ENCODE results near the gene SEC14L2.

The SEC14L2 gene

GRCh38 chr22:30455075-30455840 is 58.4 kb downstream of the SEC14L2 start:
- no peaks in the 10 kb centered on the region for H3K36me3 ChIP-seq (ENCODE audit: control insufficient read depth in 2 of 2, insufficient read depth in 1 of 2, low read length in 2 of 2)
- TF ChIP-seq ZBTB11 (tag by site-specific recombination; conservative IDR thresholded peaks at IDR 0.05; ENCODE audit: low read depth) = no peak
- no peak for TF ChIP-seq PRDM6 (tag by site-specific recombination; IDR thresholded peaks at IDR 0.05)
- POLR2A ChIA-PET = no interaction called here
- no peak overlapping the region for H3K27ac ChIP-seq (ENCODE audit: extremely low read depth, low read depth, low read length)
- H3K4me1 ChIP-seq (ENCODE audit: control insufficient read depth, insufficient read depth, low read length) = no peaks in the 10 kb centered on the region
- CTCF ChIA-PET = interaction anchor here (1.0 kb wide), 1 partner anchor 29 kb away, joined by 3 read pairs; no protein-coding TSS in a partner anchor
- H3K4me3 ChIP-seq (ENCODE audit: low read depth, low read length) = no peak overlapping the region
- no peaks in the 10 kb centered on the region for H3K9me3 ChIP-seq (ENCODE audit: control insufficient read depth, insufficient read depth, low read depth, low read length)

GRCh38 chr22:30457981-30458380 is 61.2 kb downstream of the SEC14L2 start:
- Histone ChIP-seq H3K4me3 (ENCODE audit: low read depth, low read length) (no peak overlapping the region), H3K36me3 (ENCODE audit: control insufficient read depth in 2 of 2, insufficient read depth in 1 of 2, low read length in 2 of 2) (no peaks in the 10 kb centered on the region), H3K4me1 (ENCODE audit: control insufficient read depth, insufficient read depth, low read length) (no peaks in the 10 kb centered on the region), H3K9me3 (ENCODE audit: control insufficient read depth, insufficient read depth, low read depth, low read length) (no peaks in the 10 kb centered on the region), H3K27ac (ENCODE audit: extremely low read depth, low read depth, low read length) (no peak overlapping the region)
- TF ChIP-seq ZNF18 (tag by site-specific recombination; IDR thresholded peaks at IDR 0.05) = no peak
- TF ChIP-seq GLI4 (tag by site-specific recombination; IDR thresholded peaks at IDR 0.05) = no peak
- no peak for TF ChIP-seq ZSCAN30 (tag by site-specific recombination; IDR thresholded peaks at IDR 0.05)
- no peak for TF ChIP-seq ZNF670 (tag by site-specific recombination; IDR thresholded peaks at IDR 0.05; ENCODE audit: low read depth)
- TF ChIP-seq ZNF777 (tag by site-specific recombination; IDR thresholded peaks at IDR 0.05; ENCODE audit: borderline replicate concordance) = no peak
- no peak for TF ChIP-seq SETDB1 (IDR thresholded peaks at IDR 0.05; ENCODE audit: insufficient read length, low read length)
- TF ChIP-seq PBX3 (CRISPR knock-in tag; IDR thresholded peaks at IDR 0.05) = no peak
- no peak for TF ChIP-seq ZNF645 (tag by site-specific recombination; IDR thresholded peaks at IDR 0.05)
- TF ChIP-seq ZNF610 (tag by site-specific recombination; IDR thresholded peaks at IDR 0.05; ENCODE audit: borderline replicate concordance) = no peak
- no peak for TF ChIP-seq ZNF280D (tag by site-specific recombination; IDR thresholded peaks at IDR 0.05)
- POLR2A ChIA-PET = no interaction called here
- CTCF ChIA-PET = interaction anchor here (0.5 to 2.4 kb wide), 3 partner anchors 13 to 1074 kb away, joined by 3 to 16 read pairs (median 3); no protein-coding TSS in a partner anchor

All from HEK293 (cell line).